ENCODE measurements around the gene NAMPT. TPM values are rescaled to one million over a fixed set of nuclear protein-coding genes. Genes with fewer than 3 reads are reported as not detected.
"Not testable (repeated sequence)": the region's sequence is repeated elsewhere in the genome, so short reads cannot be mapped to it uniquely, and the experiment has no call there.

NAMPT gene
- total RNA-seq, 2 experiments from 2014 or later: 790 to 812 TPM

GRCh38 chr7:106305732-106306131, 20.9 kb upstream of the NAMPT start:
- POLR2A ChIA-PET: no interaction called here
- Mint-ChIP-seq H3K4me3 (no peak overlapping the region), H3K9me3 (peaks cover 26% of the 10 kb centered on the region), H3K27ac (no peak overlapping the region), H3K27me3 (peaks cover 31% of the 10 kb centered on the region), H3K36me3 (ENCODE audit: low read depth) (peaks cover 9% of the 10 kb centered on the region), H3K4me1 (ENCODE audit: low read depth) (peaks cover 4% of the 10 kb centered on the region)
- ATAC-seq: no peak
- DNase-seq: no peak
- no peak for TF ChIP-seq CTCF (IDR thresholded peaks at IDR 0.05)
- intact Hi-C loops (cut with micrococcal nuclease): no loop called here
- CTCF ChIA-PET: no interaction called here

DNA sequence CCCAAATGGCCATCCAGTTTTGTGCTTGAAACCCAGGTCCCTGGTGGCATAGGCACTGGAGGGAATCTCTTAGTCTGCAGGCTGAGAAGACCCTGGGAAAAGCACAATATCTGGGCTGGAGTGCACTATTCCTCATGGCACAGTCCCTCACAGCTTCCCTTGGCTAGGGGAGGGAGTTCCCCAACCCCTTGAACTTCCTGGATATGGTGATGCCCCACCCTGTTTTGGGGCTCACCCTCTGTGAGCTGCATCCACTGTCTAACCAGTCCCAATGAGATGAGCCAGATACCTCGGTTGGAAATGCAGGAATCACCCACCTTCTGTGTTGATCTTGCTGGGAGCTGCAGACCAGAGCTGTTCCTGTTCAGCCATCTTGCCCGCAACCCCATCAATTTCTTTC, 19.8 kb upstream of the NAMPT start:
- no peak for TF ChIP-seq CTCF (IDR thresholded peaks at IDR 0.05)
- DNase-seq (no peak), ATAC-seq (no peak)
- Mint-ChIP-seq H3K4me3 (no peak overlapping the region), H3K27me3 (peaks cover 37% of the 10 kb centered on the region), H3K36me3 (ENCODE audit: low read depth) (peaks cover 9% of the 10 kb centered on the region), H3K27ac (no peak overlapping the region), H3K4me1 (ENCODE audit: low read depth) (peaks cover 4% of the 10 kb centered on the region), H3K9me3 (peaks cover 26% of the 10 kb centered on the region)
- intact Hi-C loops (cut with micrococcal nuclease): no loop called here
- ChIA-PET POLR2A (interaction anchor here (0.8 kb wide), 2 partner anchors 9 to 19 kb away, joined by 4 read pairs; no protein-coding TSS in a partner anchor), CTCF (interaction anchor here (0.9 kb wide), 1 partner anchor 158 kb away, joined by 3 read pairs; no protein-coding TSS in a partner anchor)

GRCh38 chr7:106298631-106299030, 13.8 kb upstream of the NAMPT start:
- intact Hi-C loops (cut with micrococcal nuclease); DNase-seq: not testable (repeated sequence)

GRCh38 chr7:106298155-106298554, 13.4 kb upstream of the NAMPT start:
- H3K27ac Mint-ChIP-seq; POLR2A ChIA-PET; H3K4me3 Mint-ChIP-seq; DNase-seq; intact Hi-C loops (cut with micrococcal nuclease); CTCF ChIA-PET; H3K36me3 Mint-ChIP-seq (ENCODE audit: low read depth); ATAC-seq; H3K4me1 Mint-ChIP-seq (ENCODE audit: low read depth): not testable (repeated sequence)
- Mint-ChIP-seq H3K27me3 (peaks cover 22% of the 10 kb centered on the region), H3K9me3 (peaks cover 24% of the 10 kb centered on the region)

More at GRCh38 chr7:106298631-106299030, 13.8 kb upstream of the NAMPT start:
- H3K27me3 Mint-ChIP-seq: peaks cover 22% of the 10 kb centered on the region
- H3K27ac Mint-ChIP-seq; POLR2A ChIA-PET; H3K4me3 Mint-ChIP-seq; ATAC-seq; H3K36me3 Mint-ChIP-seq (ENCODE audit: low read depth); CTCF ChIA-PET; H3K4me1 Mint-ChIP-seq (ENCODE audit: low read depth): not testable (repeated sequence)
- peaks cover 26% of the 10 kb centered on the region for H3K9me3 Mint-ChIP-seq

DNA sequence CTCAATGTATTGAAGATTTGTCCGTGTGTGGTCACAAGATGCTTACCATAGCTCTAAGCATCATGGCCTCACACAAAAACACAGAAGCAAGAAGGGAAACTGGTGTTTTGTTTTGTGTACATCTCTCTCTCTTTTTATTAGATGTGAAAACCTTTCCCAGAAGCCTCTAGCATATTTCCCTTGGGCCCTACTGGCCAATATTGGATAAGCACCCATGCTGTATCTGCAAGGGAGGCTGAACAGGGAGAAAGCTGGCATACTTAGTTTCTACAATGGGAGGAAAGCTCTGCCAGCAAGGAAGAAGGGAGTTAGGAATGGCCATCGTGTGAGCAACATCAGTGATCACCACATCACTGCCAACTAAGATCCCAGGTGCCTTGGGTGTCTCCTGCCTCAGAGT, 9.6 kb upstream of the NAMPT start:
- TF ChIP-seq CTCF (IDR thresholded peaks at IDR 0.05): no peak
- H3K27ac Mint-ChIP-seq: no peak overlapping the region
- peaks cover 6% of the 10 kb centered on the region for H3K4me1 Mint-ChIP-seq (ENCODE audit: low read depth)
- peaks cover 6% of the 10 kb centered on the region for H3K9me3 Mint-ChIP-seq
- no peak overlapping the region for H3K4me3 Mint-ChIP-seq
- ATAC-seq (no peak), DNase-seq (no peak)
- peaks cover 10% of the 10 kb centered on the region for H3K27me3 Mint-ChIP-seq
- H3K36me3 Mint-ChIP-seq (ENCODE audit: low read depth): no peaks in the 10 kb centered on the region
- ChIA-PET POLR2A (no interaction called here), CTCF (interaction anchor here (1.1 to 2.1 kb wide), 2 partner anchors 24 to 108 kb away, joined by 3 to 7 read pairs; no protein-coding TSS in a partner anchor)
- intact Hi-C loops (cut with micrococcal nuclease): no loop called here

- DNase-seq (no peak), ATAC-seq (no peak)
- Mint-ChIP-seq H3K27ac (no peak overlapping the region), H3K4me3 (no peak overlapping the region), H3K9me3 (peaks cover 6% of the 10 kb centered on the region), H3K27me3 (peaks cover 10% of the 10 kb centered on the region), H3K36me3 (ENCODE audit: low read depth) (peaks cover under 1% of the 10 kb centered on the region), H3K4me1 (ENCODE audit: low read depth) (peaks cover 23% of the 10 kb centered on the region)
- TF ChIP-seq CTCF (IDR thresholded peaks at IDR 0.05): no peak
- intact Hi-C loops (cut with micrococcal nuclease): no loop called here
- POLR2A ChIA-PET: no interaction called here
- CTCF ChIA-PET: no interaction called here
Observed at GRCh38 chr7:106291247-106291646, 6.5 kb upstream of the NAMPT start.
